ENCODE measurements around the gene PRM2.

Gene PRM2

GRCh38 chr16:11241480-11242204 is 34.6 kb downstream of the PRM2 start:
- no peaks in the 10 kb centered on the region for H3K9me3 ChIP-seq (ENCODE audit: control insufficient read depth, insufficient read depth, low read depth, low read length)
- no peak overlapping the region for H3K27ac ChIP-seq (ENCODE audit: extremely low read depth, low read depth, low read length)
- ChIA-PET POLR2A (no interaction called here), CTCF (no interaction called here)
- TF ChIP-seq ZNF660 (tag by site-specific recombination; IDR thresholded peaks at IDR 0.05), result no peak
- TF ChIP-seq ZNF133 (tag by site-specific recombination; IDR thresholded peaks at IDR 0.05), result peak; percentile 92
- TF ChIP-seq KLF8 (tag by site-specific recombination; IDR thresholded peaks at IDR 0.05), result no peak
- TF ChIP-seq PRDM1 (tag by site-specific recombination; IDR thresholded peaks at IDR 0.05), result peak; percentile 95
- peak; percentile 42; the same call in 1 of the 2 replicates for TF ChIP-seq ZNF366 (tag by site-specific recombination; conservative IDR thresholded peaks at IDR 0.05)
- no peak overlapping the region for H3K4me3 ChIP-seq (ENCODE audit: low read depth, low read length)
- H3K36me3 ChIP-seq (ENCODE audit: control insufficient read depth in 2 of 2, insufficient read depth in 1 of 2, low read length in 2 of 2), result no peaks in the 10 kb centered on the region
- H3K4me1 ChIP-seq (ENCODE audit: control insufficient read depth, insufficient read depth, low read length), result no peaks in the 10 kb centered on the region

DNA sequence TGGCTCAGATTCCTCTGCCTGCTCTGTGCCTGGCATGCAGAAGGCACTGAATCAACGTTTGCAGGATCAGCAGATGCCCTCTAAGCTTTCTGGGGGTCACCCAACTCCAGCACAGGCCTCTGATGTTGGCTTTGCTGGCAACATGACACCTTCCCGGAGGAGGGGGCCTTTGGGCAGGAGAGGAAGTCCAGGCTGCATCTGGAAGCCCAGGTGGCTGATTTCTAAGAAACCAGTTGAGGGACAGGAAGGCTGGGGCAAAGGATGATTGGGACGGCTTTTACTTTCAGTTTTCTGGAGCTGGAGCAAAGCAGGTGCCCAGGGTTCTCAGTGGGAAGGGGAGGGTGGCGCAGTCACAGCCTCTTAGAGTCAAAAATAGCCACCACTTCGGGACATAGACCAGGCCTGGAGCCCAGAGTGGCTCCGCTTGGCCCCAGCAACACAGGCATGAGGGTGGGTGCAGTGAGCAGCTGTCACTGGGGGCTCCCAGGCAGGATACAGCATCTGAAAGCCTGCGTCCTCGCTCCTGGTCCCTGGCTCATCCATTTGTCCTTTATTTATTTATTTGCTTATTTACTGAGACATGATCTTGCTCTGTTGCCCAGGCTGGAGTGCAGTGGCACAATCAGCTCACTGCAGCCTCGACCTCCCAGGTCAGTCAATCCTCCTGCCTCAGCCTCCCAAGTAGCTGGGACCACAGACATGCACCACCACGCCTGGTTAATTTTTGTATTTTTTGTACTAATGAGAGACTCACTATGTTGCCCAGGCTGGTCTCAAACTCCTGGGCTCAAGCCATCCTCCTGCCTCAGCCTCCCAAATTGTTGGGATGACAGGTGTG is 35.4 kb downstream of the PRM2 start:
- no peak overlapping the region for H3K27ac ChIP-seq (ENCODE audit: extremely low read depth, low read depth, low read length)
- H3K4me3 ChIP-seq (ENCODE audit: low read depth, low read length), result no peak overlapping the region
- no peaks in the 10 kb centered on the region for H3K4me1 ChIP-seq (ENCODE audit: control insufficient read depth, insufficient read depth, low read length)
- CTCF ChIA-PET, result interaction anchor here (0.6 kb wide), 2 partner anchors 210 to 475 kb away, joined by 4 read pairs; no protein-coding TSS in a partner anchor
- TF ChIP-seq RBAK (tag by site-specific recombination; IDR thresholded peaks at IDR 0.05) (no peak), ZNF529 (tag by site-specific recombination; IDR thresholded peaks at IDR 0.05; ENCODE audit: insufficient replicate concordance) (no peak)
- POLR2A ChIA-PET, result no interaction called here
- H3K9me3 ChIP-seq (ENCODE audit: control insufficient read depth, insufficient read depth, low read depth, low read length), result no peaks in the 10 kb centered on the region
- no peaks in the 10 kb centered on the region for H3K36me3 ChIP-seq (ENCODE audit: control insufficient read depth in 2 of 2, insufficient read depth in 1 of 2, low read length in 2 of 2)

DNA sequence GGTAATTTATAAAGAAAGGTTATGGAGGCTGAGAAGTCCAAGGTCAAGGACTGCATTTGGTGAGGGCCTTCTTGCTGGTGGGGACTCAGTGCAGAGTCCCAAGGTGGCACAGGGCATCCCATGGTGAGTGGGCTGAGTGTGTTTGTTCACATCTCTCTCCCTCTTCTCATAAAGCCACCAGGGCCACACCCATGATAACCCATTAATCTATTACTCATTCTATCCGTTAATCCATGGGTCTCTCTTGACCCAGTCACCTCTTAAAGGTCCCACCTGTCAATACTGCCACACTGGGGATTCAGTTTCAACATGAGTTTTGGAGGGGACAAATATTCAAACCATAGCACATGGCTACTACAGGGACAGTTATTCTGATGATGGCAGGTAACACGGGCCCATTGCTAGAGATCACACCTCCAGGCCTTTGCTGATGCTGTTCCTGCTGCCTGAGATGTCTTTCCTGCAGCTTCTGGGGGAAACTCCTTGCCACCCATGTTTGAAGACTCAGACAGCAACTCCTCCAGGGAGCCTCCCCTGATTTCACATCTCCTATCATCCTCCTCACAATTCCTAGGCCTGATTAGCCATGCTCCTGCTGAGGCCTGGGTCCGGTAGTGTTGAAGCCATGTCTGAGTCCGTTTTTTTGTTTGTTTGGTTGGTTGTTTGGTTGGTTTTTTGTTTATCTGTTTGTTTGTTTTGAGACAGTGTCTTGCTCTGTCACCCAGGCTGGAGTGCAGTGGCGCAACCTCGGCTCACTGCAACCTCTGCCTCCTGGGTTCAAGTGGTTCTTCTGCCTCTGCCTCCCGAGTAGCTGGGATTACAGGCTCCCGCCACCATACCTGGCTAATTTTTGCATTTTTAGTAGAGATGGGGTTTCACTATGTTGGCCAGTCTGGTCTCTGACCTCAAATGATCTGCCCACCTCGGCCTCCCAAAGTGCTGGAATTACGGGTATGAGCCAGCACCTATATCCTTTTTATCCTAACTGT is 36.3 kb downstream of the PRM2 start:
- Histone ChIP-seq H3K9me3 (ENCODE audit: control insufficient read depth, insufficient read depth, low read depth, low read length) (no peaks in the 10 kb centered on the region), H3K4me3 (ENCODE audit: low read depth, low read length) (no peak overlapping the region), H3K27ac (ENCODE audit: extremely low read depth, low read depth, low read length) (no peak overlapping the region), H3K36me3 (ENCODE audit: control insufficient read depth in 2 of 2, insufficient read depth in 1 of 2, low read length in 2 of 2) (no peaks in the 10 kb centered on the region), H3K4me1 (ENCODE audit: control insufficient read depth, insufficient read depth, low read length) (no peaks in the 10 kb centered on the region)
- CTCF ChIA-PET, result no interaction called here
- TF ChIP-seq ZNF302 (tag by site-specific recombination; IDR thresholded peaks at IDR 0.05; ENCODE audit: low read depth) (no peak), YY1 (tag by site-specific recombination; IDR thresholded peaks at IDR 0.05) (no peak), ZNF221 (tag by site-specific recombination; IDR thresholded peaks at IDR 0.05; ENCODE audit: borderline replicate concordance) (no peak), MZF1 (tag by site-specific recombination; IDR thresholded peaks at IDR 0.05; ENCODE audit: borderline replicate concordance) (no peak), KLF10 (tag by site-specific recombination; IDR thresholded peaks at IDR 0.05) (no peak), ZNF639 (tag by site-specific recombination; IDR thresholded peaks at IDR 0.05) (no peak), KLF9 (tag by site-specific recombination; IDR thresholded peaks at IDR 0.05; ENCODE audit: low read depth) (no peak), FEZF1 (tag by site-specific recombination; IDR thresholded peaks at IDR 0.05) (no peak), BCL11A (tag by site-specific recombination; IDR thresholded peaks at IDR 0.05; ENCODE audit: low read depth) (no peak), ZNF146 (tag by site-specific recombination; IDR thresholded peaks at IDR 0.05) (no peak), HOXC10 (CRISPR knock-in tag; IDR thresholded peaks at IDR 0.05) (no peak), ZNF837 (tag by site-specific recombination; IDR thresholded peaks at IDR 0.05) (no peak), ZNF621 (tag by site-specific recombination; IDR thresholded peaks at IDR 0.05) (no peak), GLI4 (tag by site-specific recombination; IDR thresholded peaks at IDR 0.05) (no peak)
- TF ChIP-seq, protein P1, sequence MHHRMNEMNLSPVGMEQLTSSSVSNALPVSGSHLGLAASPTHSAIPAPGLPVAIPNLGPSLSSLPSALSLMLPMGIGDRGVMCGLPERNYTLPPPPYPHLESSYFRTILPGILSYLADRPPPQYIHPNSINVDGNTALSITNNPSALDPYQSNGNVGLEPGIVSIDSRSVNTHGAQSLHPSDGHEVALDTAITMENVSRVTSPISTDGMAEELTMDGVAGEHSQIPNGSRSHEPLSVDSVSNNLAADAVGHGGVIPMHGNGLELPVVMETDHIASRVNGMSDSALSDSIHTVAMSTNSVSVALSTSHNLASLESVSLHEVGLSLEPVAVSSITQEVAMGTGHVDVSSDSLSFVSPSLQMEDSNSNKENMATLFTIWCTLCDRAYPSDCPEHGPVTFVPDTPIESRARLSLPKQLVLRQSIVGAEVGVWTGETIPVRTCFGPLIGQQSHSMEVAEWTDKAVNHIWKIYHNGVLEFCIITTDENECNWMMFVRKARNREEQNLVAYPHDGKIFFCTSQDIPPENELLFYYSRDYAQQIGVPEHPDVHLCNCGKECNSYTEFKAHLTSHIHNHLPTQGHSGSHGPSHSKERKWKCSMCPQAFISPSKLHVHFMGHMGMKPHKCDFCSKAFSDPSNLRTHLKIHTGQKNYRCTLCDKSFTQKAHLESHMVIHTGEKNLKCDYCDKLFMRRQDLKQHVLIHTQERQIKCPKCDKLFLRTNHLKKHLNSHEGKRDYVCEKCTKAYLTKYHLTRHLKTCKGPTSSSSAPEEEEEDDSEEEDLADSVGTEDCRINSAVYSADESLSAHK (tag by site-specific recombination; IDR thresholded peaks at IDR 0.05), result no peak
- POLR2A ChIA-PET, result interaction anchor here (0.7 kb wide), 1 partner anchor 150 kb away, joined by 4 read pairs; no protein-coding TSS in a partner anchor

All from HEK293 (cell line).